Measurements from ENCODE around the gene TM9SF1.

TM9SF1 gene

DNA sequence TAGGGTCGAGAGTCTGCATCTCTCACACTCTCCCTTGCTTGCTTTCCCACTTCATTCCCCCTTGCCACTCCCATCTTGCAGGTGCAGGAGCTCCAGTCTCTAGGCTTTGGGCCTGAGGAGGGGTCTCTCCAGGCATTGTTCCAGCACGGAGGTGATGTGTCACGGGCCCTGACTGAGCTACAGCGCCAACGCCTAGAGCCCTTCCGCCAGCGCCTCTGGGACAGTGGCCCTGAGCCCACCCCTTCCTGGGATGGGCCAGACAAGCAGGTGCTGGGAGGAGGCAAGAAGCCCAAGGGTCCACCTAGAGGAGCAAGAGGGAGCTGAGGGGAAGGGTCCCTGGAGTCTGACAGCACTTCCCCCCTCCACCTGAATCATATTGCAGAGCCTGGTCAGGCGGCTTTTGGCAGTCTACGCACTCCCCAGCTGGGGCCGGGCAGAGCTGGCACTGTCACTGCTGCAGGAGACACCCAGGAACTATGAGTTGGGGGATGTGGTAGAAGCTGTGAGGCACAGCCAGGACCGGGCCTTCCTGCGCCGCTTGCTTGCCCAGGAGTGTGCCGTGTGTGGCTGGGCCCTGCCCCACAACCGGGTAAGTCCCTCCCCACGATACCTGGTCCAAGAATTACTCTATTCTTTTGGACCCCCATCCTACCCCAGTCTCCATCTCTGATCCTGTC lies 43.7 kb downstream of the TM9SF1 start:
- no peak for DNase-seq (ENCODE audit: low read depth)

DNA sequence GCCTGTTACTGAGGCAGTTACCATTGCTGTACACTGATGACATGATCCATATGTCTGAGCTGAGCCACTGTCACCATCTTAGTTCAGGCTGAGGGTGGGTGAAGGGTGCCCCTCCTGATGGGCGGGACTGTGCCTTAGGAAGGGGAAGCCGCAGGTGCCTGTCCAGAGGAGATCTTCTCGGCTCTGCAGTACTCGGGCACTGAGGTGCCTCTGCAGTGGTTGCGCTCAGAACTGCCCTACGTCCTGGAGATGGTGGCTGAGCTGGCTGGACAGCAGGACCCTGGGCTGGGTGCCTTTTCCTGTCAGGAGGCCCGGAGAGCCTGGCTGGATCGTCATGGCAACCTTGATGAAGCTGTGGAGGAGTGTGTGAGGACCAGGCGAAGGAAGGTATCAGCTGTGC lies 44.2 kb downstream of the TM9SF1 start:
- no peak for DNase-seq (ENCODE audit: low read depth)

DNA sequence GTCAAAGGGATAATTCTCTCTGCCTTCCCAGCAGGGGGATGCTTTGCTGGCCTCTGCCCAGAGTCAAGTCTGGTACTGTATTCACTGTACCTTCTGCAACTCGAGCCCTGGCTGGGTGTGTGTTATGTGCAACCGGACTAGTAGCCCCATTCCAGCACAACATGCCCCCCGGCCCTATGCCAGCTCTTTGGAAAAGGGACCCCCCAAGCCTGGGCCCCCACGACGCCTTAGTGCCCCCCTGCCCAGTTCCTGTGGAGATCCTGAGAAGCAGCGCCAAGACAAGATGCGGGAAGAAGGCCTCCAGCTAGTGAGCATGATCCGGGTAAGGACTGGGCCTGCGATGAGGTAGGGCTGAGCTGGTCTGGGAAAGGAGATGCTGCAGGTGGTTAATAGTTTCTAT lies 44.7 kb downstream of the TM9SF1 start:
- DNase-seq (ENCODE audit: low read depth) = no peak

DNA sequence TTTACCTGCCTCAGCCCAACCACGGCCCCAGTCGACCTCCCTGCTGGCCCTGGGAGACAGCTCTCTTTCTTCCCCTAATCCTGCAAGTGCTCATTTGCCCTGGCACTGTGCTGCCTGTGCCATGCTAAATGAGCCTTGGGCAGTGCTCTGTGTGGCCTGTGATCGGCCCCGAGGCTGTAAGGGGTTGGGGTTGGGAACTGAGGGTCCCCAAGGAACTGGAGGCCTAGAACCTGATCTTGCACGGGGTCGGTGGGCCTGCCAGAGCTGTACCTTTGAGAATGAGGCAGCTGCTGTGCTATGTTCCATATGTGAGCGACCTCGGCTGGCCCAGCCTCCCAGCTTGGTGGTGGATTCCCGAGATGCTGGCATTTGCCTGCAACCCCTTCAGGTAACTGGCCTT lies 45.2 kb downstream of the TM9SF1 start:
- no peak for DNase-seq (ENCODE audit: low read depth)

DNA sequence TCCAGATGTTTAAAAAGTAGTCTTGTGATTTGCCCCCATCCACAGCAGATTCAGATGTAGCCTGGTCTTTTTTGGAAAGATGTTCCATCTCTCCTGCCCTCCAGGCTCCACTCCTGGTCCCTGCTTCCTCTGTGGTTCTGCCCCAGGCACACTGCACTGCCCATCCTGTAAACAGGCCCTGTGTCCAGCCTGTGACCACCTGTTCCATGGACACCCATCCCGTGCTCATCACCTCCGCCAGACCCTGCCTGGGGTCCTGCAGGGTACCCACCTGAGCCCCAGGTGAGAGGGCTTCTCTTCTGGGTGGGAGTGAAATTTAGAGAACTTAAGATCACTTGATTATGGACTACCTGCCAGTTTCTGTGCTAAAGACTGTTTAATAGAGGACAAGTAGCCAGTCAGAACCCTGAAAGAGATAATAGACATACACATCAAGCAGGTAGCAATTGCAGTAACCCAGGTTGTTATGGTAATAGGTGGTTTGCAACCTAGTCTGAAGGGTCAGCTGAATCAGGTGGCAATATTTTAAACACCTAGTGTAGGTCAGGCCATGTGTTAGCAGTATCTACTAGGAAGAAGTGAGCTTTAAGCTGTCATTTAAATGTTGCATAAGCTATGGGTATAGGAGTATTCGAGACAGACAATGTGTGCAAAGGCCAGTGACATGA lies 45.8 kb downstream of the TM9SF1 start:
- DNase-seq (ENCODE audit: low read depth) = no peak

DNA sequence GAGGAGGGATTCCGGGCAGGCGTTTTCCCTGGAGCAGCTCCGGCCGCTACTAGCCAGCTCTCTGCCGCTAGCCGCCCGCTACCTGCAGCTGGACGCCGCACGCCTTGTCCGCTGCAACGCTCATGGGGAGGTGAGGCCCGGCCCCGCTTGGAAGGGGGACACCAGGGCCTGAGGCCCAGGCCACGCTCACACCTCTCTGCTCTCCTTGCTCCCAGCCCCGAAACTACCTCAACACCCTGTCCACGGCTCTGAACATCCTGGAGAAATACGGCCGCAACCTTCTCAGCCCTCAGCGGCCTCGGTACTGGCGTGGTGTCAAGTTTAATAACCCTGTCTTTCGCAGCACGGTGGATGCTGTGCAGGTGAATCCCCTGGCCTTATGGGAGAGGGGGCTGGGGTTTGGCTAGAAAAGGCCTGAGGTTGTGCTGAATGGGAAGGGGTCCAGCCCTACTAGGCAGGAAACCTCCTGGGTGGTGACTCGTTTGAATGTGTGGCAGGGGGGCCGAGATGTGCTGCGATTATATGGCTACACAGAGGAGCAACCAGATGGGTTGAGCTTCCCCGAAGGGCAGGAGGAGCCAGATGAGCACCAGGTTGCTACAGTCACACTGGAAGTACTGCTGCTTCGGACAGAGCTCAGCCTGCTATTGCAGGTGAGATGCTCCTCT lies 47.3 kb downstream of the TM9SF1 start:
- no peak for DNase-seq (ENCODE audit: low read depth)

DNA sequence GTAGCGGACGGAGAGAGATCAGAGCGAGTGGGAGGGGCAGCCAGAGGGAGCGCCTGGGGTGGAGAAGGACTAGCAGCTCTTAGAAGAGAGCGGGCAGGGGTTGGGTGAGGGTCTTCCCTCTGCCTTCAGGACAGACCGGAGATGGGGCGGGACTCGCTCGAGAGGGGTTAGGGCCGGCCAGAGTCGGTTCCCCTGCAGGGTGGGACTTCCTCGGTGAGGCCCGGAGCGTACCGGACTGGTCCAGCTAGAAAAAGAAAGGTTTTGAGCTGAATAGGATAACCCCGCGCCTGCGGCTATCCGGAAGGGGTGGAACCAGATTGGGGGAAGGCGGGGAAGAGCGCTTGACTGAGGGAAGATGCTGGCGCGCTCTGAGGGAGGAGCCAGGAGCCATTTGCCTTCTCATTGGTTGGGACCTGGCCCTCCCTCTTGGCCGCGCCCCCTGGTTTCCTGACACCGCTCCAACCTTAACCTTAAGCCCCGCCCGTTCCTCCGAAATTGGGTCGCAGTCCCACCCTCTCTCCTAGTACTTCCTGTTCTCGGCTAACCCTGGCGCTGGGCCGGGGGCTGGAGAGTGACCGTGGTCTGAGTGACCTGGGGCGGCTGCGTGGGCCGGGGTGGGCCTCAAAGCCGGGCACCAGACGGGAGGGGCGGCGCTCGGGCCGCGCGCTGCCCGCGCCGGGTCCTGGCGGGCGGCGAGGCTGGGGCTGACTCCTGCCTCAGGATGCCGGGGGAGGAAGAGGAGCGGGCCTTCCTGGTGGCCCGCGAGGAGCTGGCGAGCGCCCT lies 48.1 kb downstream of the TM9SF1 start, which contains the start of gene RNF31:
Gene RNF31 (plus strand): TSS at position 521 of the 783 bp plus-strand sequence. CDS start 201 bp downstream, at position 722.
- peak; percentile 90 for DNase-seq (ENCODE audit: low read depth)

DNA sequence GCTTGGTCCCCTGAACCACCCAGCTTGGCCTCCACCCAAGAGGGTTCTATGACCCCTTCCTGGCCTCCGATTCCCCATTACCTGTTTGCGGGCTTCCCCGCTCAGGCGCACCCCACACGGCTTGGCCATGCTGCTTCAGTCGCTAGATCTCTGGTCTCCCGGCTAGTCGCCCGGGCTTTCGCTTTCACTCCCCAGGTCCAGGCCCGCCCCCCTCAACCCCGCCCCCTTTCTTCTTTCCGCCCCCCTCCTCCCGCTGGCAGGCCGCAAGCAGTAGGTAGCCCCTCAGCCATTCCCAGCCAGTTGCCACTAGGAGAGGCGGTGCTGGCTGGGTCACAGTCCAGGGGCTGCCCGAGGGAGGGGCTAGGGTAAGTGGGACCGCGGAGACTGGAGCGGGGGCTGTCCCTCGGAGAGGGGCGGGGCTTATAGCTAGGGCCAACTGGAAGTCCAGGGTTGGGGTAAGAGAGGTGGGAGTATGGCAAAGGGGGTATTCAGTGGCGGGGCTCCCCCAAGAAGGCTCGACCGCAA lies 48.7 kb downstream of the TM9SF1 start, which contains the start of gene PSME2:
Gene PSME2 (minus strand): TSS at position 158 of the 525 bp plus-strand sequence. CDS start 29 bp downstream, at position 129.
- DNase-seq (ENCODE audit: low read depth) = peak; percentile 59

DNA sequence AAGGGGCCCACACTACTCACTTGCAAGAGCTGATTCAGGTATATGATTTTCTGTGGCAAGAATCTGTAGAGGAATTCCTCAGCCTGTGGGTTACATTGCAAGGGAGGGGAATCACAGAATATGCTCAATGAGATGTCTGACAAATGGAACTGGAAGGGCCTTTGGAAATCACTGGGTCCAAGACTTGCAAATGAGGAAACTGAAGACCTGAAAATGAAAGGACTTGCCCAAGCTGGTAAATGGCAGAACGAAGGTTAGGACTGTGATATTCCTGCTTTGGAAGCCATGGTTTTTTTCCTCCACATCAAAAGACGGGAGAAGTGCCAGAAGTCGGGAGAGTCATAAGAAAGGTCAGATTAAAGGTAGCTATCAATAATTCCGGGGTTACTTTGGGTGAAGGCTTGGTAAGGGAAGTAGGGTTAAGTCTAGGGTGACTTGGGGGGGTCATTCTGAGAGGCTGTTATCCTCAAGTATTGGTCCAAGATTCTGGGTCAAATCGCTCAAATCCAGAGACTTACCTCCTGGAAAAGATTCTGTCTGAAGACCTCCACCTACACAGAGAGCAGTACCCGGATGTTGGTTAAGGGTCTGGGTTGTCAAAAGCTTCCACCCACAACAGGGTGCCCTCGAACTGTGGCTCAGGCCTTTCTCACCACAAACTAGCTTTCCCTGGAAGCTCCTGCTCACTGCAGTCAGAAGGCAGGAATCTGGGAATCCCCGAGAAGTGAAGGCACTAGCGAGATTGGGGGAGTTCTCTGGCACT lies 49.4 kb downstream of the TM9SF1 start:
- DNase-seq (ENCODE audit: low read depth) = no peak

DNA sequence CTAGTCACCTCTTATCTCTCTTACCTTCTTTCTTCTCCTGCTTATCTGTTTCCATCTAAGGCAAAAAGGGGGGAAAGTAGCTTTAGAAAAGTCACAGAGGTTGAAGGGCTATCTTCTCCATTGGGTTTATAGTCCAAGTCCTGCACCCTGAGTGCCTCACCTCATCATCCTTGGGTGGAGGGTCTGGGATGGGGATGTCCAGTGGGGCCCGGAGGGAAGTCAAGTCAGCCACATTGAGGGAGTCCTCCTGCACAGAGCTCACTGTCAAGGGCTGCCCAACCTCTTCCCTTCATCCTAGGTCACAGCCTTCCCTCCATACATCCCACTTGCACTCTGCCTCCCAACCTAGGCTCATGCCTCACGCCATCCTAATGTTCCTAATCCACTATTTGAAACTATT lies 50.0 kb downstream of the TM9SF1 start:
- DNase-seq (ENCODE audit: low read depth) = no peak

DNA sequence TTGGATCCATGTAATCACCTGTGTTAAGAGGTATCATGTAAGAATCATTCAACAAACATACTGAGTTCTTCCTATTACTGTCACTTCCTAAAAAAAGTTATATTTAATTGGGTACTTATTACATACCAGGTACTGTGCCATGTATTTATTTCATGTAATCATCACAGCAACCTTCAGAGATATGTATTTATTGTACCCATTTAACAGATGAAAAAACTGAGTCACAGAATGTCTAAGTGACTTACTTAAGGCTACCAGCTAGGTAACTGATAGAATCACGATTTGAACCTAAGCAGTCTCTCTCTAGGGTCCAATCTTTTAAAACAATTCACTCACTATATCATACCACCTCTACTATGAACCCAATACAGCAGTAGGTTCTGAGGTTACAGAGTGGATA lies 50.8 kb downstream of the TM9SF1 start:
- no peak for DNase-seq (ENCODE audit: low read depth)

DNA sequence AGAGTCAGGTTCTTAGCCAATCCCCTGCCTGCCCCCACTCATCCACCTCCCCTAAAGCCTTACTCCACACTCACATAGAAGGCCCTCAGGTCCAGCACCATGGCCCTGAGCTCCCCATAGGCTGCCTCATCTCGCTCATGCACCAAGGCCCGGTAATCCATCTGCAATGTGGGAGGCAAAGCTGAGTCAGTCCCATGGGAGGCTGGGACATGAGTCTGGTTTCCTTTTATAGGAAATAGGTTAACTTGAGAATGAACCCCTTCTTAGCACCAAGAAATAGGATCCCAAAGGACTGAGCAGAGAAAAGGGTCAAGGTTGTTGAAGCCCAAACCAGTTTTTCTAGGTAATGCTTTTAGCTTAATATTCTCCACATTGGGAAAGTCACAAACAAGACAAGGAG lies 51.7 kb downstream of the TM9SF1 start:
- no peak for DNase-seq (ENCODE audit: low read depth)

DNA sequence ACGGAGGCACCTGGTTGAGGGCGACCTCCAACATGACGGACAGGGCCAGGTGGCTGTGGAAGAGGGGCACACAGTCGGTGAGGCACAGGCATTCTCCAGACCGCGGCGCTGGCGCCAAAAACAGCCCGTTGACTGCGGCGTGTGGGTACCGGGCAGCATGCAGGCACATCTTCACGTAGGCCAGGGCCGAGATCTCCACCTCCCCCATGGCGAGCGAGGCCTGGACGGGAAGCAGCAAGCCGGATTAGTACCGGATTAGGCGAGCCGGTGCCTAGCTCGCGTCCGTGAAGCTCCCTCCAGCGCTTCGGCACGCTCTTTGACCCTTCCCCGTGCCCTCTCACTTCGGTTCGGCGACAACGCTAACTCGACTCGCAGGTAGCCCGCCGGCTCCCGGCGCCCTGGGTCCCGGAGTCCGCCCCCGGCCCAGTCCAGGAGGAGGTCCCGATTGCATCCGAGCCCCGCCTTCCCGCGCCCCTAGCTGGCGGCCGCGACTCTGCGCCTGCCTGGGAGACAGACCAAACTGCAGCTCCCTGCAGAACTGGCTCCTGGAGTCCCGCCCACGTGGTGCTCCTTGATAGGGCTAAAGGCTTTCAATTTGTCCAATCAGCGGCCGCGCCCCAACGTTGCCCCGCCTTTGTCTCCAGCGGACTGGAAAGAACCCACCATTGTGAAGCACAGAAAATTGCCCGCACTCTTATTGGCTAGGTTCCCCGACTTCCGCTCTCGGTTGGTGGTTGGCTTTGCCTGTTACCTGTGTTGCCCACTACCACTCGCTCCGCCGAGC lies 54.0 kb downstream of the TM9SF1 start, which contains the start of gene EMC9:
Gene EMC9 (minus strand): TSS at position 495 of the 784 bp plus-strand sequence. CDS start 287 bp downstream, at position 208.
- DNase-seq (ENCODE audit: low read depth) = peak; percentile 97

DNA sequence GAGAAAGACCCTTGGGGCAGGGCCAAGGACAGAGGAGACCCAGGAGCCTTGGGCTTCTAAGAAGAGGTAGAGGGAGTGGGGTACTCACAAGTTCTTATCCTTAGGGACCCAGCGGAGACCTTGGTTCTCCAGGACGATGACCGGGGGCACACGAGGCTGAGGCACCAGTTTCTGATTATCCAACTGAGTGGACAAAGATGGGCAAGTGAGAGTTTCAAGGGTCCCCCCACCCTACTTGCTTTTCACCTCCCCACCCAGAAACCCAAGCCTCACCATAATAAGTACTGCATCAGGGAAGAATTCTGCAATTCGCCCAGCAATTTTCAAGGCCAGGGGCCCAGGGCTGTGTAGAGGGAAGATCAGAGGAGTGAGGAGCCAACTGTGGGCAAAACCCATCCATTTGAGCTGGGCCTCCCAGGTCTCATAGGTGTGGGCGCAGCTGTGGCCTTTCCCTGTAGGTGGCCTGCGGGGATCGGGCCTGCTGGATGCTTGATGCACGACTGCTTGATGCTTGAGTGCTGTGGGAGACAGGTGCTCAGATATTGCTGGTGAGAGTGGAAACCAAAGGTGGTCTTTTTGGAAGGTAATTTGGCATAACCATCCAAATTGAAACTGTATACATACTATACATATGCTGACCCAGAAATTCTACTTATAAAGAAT lies 55.8 kb downstream of the TM9SF1 start:
- DNase-seq (ENCODE audit: low read depth) = no peak

Measured in stimulated activated CD8-positive, alpha-beta memory T cell treated with anti-CD3 and anti-CD28 coated beads, Interleukin-15, amount 100 ng/mL, for 24 hours (primary cell).